Tibial nerve (tissue), 4 donors: Measurements from ENCODE around the gene FOS.

Source experiments
- CTCF ChIP-seq, 5 experiments: fragments of 200-600 bp in 3 of 5; fragments of 450-650 bp in 2 of 5; sonication (generic) in 3 of 5; IDR thresholded peaks; one replicate each; pipeline ENCODE4 v1.5.1; 2016 to 2019; ENCODE audit warnings: antibody characterized with exemption in 5 of 5, mild to moderate bottlenecking in 3 of 5, moderate library complexity in 2 of 5
- EP300 ChIP-seq, 2 donors: sonication (generic); formaldehyde crosslinking; IDR thresholded peaks; one replicate each; pipeline ENCODE4 v1.6.1; 2017; ENCODE audit warnings: antibody characterized with exemption in 2 of 2, mild to moderate bottlenecking in 1 of 2
- POLR2A ChIP-seq, 2 donors: fragments of 450-650 bp; IDR thresholded peaks; one replicate each; pipeline ENCODE4 v1.6.1; 2017; ENCODE audit warnings: antibody characterized with exemption in 2 of 2, mild to moderate bottlenecking in 2 of 2, moderate library complexity in 2 of 2

- no peak for TF ChIP-seq CTCF (IDR thresholded peaks at IDR 0.05)
- peak; percentile 94 to 96 for TF ChIP-seq EP300 (IDR thresholded peaks at IDR 0.05)
- TF ChIP-seq POLR2A (IDR thresholded peaks at IDR 0.05): no peak
These were observed 3.6 kb upstream of the FOS start for GRCh38 chr14:75274899-75275569.
